Stimulated activated CD8-positive, alpha-beta memory T cell treated with anti-CD3 and anti-CD28 coated beads, Interleukin-15, amount 100 ng/mL, for 48 hours (primary cell): ENCODE data around the gene TSSK6.

ENCODE experiments used
- DNase-seq, 2 donors: peaks; one replicate each; pipeline ENCODE4 v3.0.0-alpha.2; 2020; ENCODE audit warnings: low read depth in 2 of 2

The TSSK6 gene

GRCh38 chr19:19530889-19531288, 15.5 kb upstream of the TSSK6 start:
- no peak for DNase-seq

- DNase-seq = no peak
Measured at GRCh38 chr19:19530423-19530804, 15.1 kb upstream of the TSSK6 start.

- no peak for DNase-seq
Measured at GRCh38 chr19:19529783-19530422, 14.6 kb upstream of the TSSK6 start.

- no peak for DNase-seq
Measured at GRCh38 chr19:19528721-19529490, 13.6 kb upstream of the TSSK6 start, which contains the start of gene YJEFN3. Gene YJEFN3, plus strand, starts transcription at chr19:19528911. Its CDS starts 22 bp downstream, at chr19:19528933.

GRCh38 chr19:19527674-19528625, 12.6 kb upstream of the TSSK6 start:
- no peak for DNase-seq

- DNase-seq = no peak
Measured at GRCh38 chr19:19527371-19527656, 12.0 kb upstream of the TSSK6 start.

GRCh38 chr19:19526581-19527370, 11.4 kb upstream of the TSSK6 start:
- no peak for DNase-seq

- DNase-seq = no peak
Measured at GRCh38 chr19:19525611-19526380, 10.4 kb upstream of the TSSK6 start.

GRCh38 chr19:19524053-19524452, 8.7 kb upstream of the TSSK6 start:
- no peak for DNase-seq

GRCh38 chr19:19523177-19523576, 7.8 kb upstream of the TSSK6 start:
- DNase-seq = no peak

GRCh38 chr19:19520989-19521388, 5.6 kb upstream of the TSSK6 start:
- DNase-seq = no peak

GRCh38 chr19:19517235-19517619, 1.9 kb upstream of the TSSK6 start:
- no peak for DNase-seq

- peak; percentile 86 for DNase-seq
Measured at GRCh38 chr19:19515642-19516519, 533 bp upstream of the TSSK6 start, which contains the start of gene NDUFA13. Gene NDUFA13, plus strand, starts transcription at chr19:19516225. Its CDS starts 14 bp downstream, at chr19:19516239.

GRCh38 chr19:19514215-19514657, 1.1 kb downstream of the TSSK6 start:
- no peak for DNase-seq

- no peak for DNase-seq
Measured at GRCh38 chr19:19513682-19514081, 1.7 kb downstream of the TSSK6 start.

- DNase-seq = no peak
Measured at GRCh38 chr19:19510432-19510831, 4.9 kb downstream of the TSSK6 start.

GRCh38 chr19:19508217-19508616, 7.1 kb downstream of the TSSK6 start:
- DNase-seq = no peak

GRCh38 chr19:19507354-19507753, 8.0 kb downstream of the TSSK6 start:
- no peak for DNase-seq

- no peak for DNase-seq
Measured at GRCh38 chr19:19506592-19506991, 8.8 kb downstream of the TSSK6 start.
